Ovary (tissue), 9 donors: ENCODE data around the gene PFKL. TPM values are rescaled to one million over a fixed set of nuclear protein-coding genes. Genes with fewer than 3 reads are reported as not detected.

Source experiments
- polyA plus RNA-seq, 2 donors: library from polyadenylated mRNA; stranded (reverse); fragments of 200-250 nt in 1 of 2; fragments of 350-450 nt in 1 of 2; fragmentation: Illumina TruSeq in 1 of 2; extraction: RNeasy Lipid Tissue Mini Kit (QIAGEN cat#74804) in 1 of 2; gene quantifications; one replicate each; pipeline ENCODE4 v1.2.3, GENCODE V29; 2013 to 2014
- total RNA-seq, 7 donors: library from RNA; depleted of rRNA in 2 of 7; stranded (reverse); fragments of >200 nt in 2 of 7; fragmentation: NEBNext Ultra II Directional in 3 of 7; extraction: Animal tissue kit (Norgen Biotek cat#: 25700) in 3 of 7; gene quantifications; one replicate each; pipeline versions ENCODE4 v1.1.0 to v1.2.4, GENCODE V29; 2016 to 2023
- donor health status: DM: no; HTN: no; CAD: no; lungs with moderate emphysema.
- donor health status: DM: no; HTN: no; CAD: no.
- donor health status: Bipolar disorder and iron deficiency.
- donor health status: DM: yes; HTN: yes; CAD: no.
- donor health status: DM: no; HTN: no; CAD: no.
- donor health status: DM: yes; HTN: yes; CAD: no.

Gene PFKL
- total and polyA plus RNA-seq, 9 donors, result 12.6 to 104 (median 81.8) TPM

Other genes starting within 250 kb of the PFKL start
- gene PWP2, start 192.7 kb upstream of the PFKL start, total RNA-seq, result 1 to 10 TPM; 1.9 to 9.3 (median 4.4) TPM
- gene PWP2, start 192.7 kb upstream of the PFKL start, polyA plus RNA-seq, result 1 to 10 TPM; 1.2 to 4.0 TPM
- gene GATD3, start 166.4 kb upstream of the PFKL start, total RNA-seq, result 10 to 100 TPM in 5 of 7 donors, 1 to 10 TPM in 2; 5.6 to 16.4 (median 11.7) TPM
- gene GATD3, start 166.4 kb upstream of the PFKL start, polyA plus RNA-seq, result 1 to 10 TPM; 4.3 to 7.4 TPM
- 1 to 10 TPM in 4 of 7 donors, under 1 TPM in 3; 0.53 to 7.7 (median 1.2) TPM for gene ICOSLG, start 59.1 kb upstream of the PFKL start, total RNA-seq
- gene ICOSLG, start 59.1 kb upstream of the PFKL start, polyA plus RNA-seq, result under 1 TPM; 0.42 to 0.47 TPM
- gene DNMT3L, start 38.2 kb upstream of the PFKL start, total RNA-seq, result not detected
- gene DNMT3L, start 38.2 kb upstream of the PFKL start, polyA plus RNA-seq, result not detected
- not detected for gene AIRE, start 14.2 kb upstream of the PFKL start, total RNA-seq
- gene AIRE, start 14.2 kb upstream of the PFKL start, polyA plus RNA-seq, result not detected
- 10 to 100 TPM; 23.1 to 40.8 (median 29.3) TPM for gene CFAP410, start 39.3 kb downstream of the PFKL start, total RNA-seq
- gene CFAP410, start 39.3 kb downstream of the PFKL start, polyA plus RNA-seq, result 10 to 100 TPM in 1 of 2 donors, 1 to 10 TPM in 1; 1.2 to 40.7 TPM
- 1 to 10 TPM in 6 of 7 donors, under 1 TPM in 1; 0.48 to 7.0 (median 2.1) TPM for gene TRPM2, start 53.6 kb downstream of the PFKL start, total RNA-seq
- 1 to 10 TPM; 1.3 to 1.6 TPM for gene TRPM2, start 53.6 kb downstream of the PFKL start, polyA plus RNA-seq
- gene LRRC3, start 155.5 kb downstream of the PFKL start, total RNA-seq, result 1 to 10 TPM; 3.4 to 6.8 (median 4.0) TPM
- 1 to 10 TPM; 2.4 to 3.9 TPM for gene LRRC3, start 155.5 kb downstream of the PFKL start, polyA plus RNA-seq
- not detected for gene KRTAP10-1, start 240.1 kb downstream of the PFKL start, total RNA-seq
- not detected for gene KRTAP10-1, start 240.1 kb downstream of the PFKL start, polyA plus RNA-seq